HCT116 (cell line): ENCODE results near the gene BCAP31.

Experiments
- EGR1 ChIP-seq: IDR thresholded peaks from 2 replicates; pipeline ENCODE4 v1.6.1; 2012; ENCODE audit warnings: low read depth
- EZH2 ChIP-seq: fragments of 200-600 bp; sonication (generic); IDR thresholded peaks from 2 replicates; pipeline ENCODE4 v1.6.1; 2017; ENCODE audit warnings: antibody characterized with exemption, mixed run types
- EZH2phosphoT487 ChIP-seq: fragments of 200-600 bp; IDR thresholded peaks from 2 replicates; pipeline ENCODE4 v1.6.1; 2018; ENCODE audit warnings: antibody characterized with exemption, borderline replicate concordance
- JUND ChIP-seq: IDR thresholded peaks from 2 replicates; pipeline ENCODE4 v1.6.1; 2012
- POLR2AphosphoS5 ChIP-seq: IDR thresholded peaks from 2 replicates; pipeline ENCODE4 v1.6.1; 2011; ENCODE audit warnings: mild to moderate bottlenecking, low read depth, low read length, moderate library complexity
- RAD21 ChIP-seq: IDR thresholded peaks from 2 replicates; pipeline ENCODE4 v1.6.1; 2012; ENCODE audit warnings: low read depth, mild to moderate bottlenecking
- SP1 ChIP-seq: IDR thresholded peaks from 2 replicates; pipeline ENCODE4 v1.6.1; 2012; ENCODE audit warnings: low read depth
- SRF ChIP-seq: IDR thresholded peaks from 2 replicates; pipeline ENCODE4 v1.6.1; 2012; ENCODE audit warnings: low read depth
- TCF7L2 ChIP-seq: IDR thresholded peaks from 2 replicates; pipeline ENCODE4 v1.7.0; 2011; ENCODE audit warnings: borderline replicate concordance, inconsistent platforms; ENCODE audit not compliant: insufficient read depth, insufficient read length; ENCODE audit errors: extremely low read depth
- ZBTB33 ChIP-seq: IDR thresholded peaks from 2 replicates; pipeline ENCODE4 v1.6.1; 2011; ENCODE audit warnings: mild to moderate bottlenecking, low read length, moderate library complexity; ENCODE audit not compliant: insufficient replicate concordance; ENCODE audit errors: extremely low read depth
- TF ChIP-seq, protein P1 (sequence below), 3 experiments: fragments of 200-600 bp in 1 of 3; sonication (generic) in 1 of 3; IDR thresholded peaks in 2 of 3; conservative IDR thresholded peaks in 1 of 3; 2 replicates each; pipeline ENCODE4 v1.5.1; 2012 to 2017; ENCODE audit warnings: low read depth in 2 of 3, low read length in 2 of 3, antibody characterized with exemption in 1 of 3, borderline replicate concordance in 1 of 3, control low read depth in 1 of 3, mild to moderate bottlenecking in 1 of 3, mixed read lengths in 1 of 3, mixed run types in 1 of 3, moderate library complexity in 1 of 3; ENCODE audit not compliant: insufficient read depth in 1 of 3
- TF ChIP-seq, protein P2 (sequence below): IDR thresholded peaks from 2 replicates; pipeline ENCODE4 v1.6.1; 2012; ENCODE audit warnings: low read depth
- TF ChIP-seq, protein P3 (sequence below): IDR thresholded peaks from 2 replicates; pipeline ENCODE4 v1.6.1; 2012

- TF ChIP-seq EZH2 (no peak), ZBTB33 (no peak), TCF7L2 (no peak), SP1 (no peak), POLR2AphosphoS5 (no peak), EGR1 (no peak), SRF (no peak), JUND (no peak), RAD21 (no peak), EZH2phosphoT487 (no peak)
- TF ChIP-seq, protein P1, sequence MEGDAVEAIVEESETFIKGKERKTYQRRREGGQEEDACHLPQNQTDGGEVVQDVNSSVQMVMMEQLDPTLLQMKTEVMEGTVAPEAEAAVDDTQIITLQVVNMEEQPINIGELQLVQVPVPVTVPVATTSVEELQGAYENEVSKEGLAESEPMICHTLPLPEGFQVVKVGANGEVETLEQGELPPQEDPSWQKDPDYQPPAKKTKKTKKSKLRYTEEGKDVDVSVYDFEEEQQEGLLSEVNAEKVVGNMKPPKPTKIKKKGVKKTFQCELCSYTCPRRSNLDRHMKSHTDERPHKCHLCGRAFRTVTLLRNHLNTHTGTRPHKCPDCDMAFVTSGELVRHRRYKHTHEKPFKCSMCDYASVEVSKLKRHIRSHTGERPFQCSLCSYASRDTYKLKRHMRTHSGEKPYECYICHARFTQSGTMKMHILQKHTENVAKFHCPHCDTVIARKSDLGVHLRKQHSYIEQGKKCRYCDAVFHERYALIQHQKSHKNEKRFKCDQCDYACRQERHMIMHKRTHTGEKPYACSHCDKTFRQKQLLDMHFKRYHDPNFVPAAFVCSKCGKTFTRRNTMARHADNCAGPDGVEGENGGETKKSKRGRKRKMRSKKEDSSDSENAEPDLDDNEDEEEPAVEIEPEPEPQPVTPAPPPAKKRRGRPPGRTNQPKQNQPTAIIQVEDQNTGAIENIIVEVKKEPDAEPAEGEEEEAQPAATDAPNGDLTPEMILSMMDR (IDR thresholded peaks at IDR 0.05 in 2 of 3, conservative IDR thresholded peaks at IDR 0.05 in 1 of 3; ENCODE audit: borderline replicate concordance in 1 of 3, insufficient read depth in 1 of 3, low read depth in 2 of 3, low read length in 2 of 3) = no peak
- TF ChIP-seq, protein P2, sequence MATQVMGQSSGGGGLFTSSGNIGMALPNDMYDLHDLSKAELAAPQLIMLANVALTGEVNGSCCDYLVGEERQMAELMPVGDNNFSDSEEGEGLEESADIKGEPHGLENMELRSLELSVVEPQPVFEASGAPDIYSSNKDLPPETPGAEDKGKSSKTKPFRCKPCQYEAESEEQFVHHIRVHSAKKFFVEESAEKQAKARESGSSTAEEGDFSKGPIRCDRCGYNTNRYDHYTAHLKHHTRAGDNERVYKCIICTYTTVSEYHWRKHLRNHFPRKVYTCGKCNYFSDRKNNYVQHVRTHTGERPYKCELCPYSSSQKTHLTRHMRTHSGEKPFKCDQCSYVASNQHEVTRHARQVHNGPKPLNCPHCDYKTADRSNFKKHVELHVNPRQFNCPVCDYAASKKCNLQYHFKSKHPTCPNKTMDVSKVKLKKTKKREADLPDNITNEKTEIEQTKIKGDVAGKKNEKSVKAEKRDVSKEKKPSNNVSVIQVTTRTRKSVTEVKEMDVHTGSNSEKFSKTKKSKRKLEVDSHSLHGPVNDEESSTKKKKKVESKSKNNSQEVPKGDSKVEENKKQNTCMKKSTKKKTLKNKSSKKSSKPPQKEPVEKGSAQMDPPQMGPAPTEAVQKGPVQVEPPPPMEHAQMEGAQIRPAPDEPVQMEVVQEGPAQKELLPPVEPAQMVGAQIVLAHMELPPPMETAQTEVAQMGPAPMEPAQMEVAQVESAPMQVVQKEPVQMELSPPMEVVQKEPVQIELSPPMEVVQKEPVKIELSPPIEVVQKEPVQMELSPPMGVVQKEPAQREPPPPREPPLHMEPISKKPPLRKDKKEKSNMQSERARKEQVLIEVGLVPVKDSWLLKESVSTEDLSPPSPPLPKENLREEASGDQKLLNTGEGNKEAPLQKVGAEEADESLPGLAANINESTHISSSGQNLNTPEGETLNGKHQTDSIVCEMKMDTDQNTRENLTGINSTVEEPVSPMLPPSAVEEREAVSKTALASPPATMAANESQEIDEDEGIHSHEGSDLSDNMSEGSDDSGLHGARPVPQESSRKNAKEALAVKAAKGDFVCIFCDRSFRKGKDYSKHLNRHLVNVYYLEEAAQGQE = no peak
- TF ChIP-seq, protein P3, sequence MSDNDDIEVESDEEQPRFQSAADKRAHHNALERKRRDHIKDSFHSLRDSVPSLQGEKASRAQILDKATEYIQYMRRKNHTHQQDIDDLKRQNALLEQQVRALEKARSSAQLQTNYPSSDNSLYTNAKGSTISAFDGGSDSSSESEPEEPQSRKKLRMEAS = no peak
These were observed 22.2 kb upstream of the BCAP31 start for GRCh38 chrX:153746359-153746758.
